ENCODE data around the gene C20orf202.

DNA sequence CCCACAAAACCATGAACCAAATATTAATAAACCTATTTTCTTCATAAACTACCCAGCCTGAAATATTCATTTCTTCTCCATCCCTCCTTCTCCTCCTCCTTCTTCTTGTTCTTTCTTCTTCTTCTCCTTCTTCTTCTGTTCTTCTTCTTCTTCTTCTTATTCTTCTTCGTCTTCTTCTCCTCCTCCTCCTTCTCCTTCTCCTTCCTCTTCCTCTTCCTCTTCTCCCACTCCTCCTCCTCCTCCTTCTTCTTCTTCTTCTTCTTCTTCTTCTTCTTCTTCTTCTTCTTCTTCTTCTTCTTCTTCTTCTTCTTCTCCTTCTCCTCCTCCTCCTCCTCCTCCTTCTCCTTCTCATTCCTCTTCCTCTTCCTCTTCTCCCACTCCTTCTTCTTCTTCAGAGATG lies 13.4 kb upstream of the C20orf202 start:
- TF ChIP-seq, protein P1, sequence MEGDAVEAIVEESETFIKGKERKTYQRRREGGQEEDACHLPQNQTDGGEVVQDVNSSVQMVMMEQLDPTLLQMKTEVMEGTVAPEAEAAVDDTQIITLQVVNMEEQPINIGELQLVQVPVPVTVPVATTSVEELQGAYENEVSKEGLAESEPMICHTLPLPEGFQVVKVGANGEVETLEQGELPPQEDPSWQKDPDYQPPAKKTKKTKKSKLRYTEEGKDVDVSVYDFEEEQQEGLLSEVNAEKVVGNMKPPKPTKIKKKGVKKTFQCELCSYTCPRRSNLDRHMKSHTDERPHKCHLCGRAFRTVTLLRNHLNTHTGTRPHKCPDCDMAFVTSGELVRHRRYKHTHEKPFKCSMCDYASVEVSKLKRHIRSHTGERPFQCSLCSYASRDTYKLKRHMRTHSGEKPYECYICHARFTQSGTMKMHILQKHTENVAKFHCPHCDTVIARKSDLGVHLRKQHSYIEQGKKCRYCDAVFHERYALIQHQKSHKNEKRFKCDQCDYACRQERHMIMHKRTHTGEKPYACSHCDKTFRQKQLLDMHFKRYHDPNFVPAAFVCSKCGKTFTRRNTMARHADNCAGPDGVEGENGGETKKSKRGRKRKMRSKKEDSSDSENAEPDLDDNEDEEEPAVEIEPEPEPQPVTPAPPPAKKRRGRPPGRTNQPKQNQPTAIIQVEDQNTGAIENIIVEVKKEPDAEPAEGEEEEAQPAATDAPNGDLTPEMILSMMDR (IDR thresholded peaks at IDR 0.05 in 8 of 11, conservative IDR thresholded peaks at IDR 0.05 in 3 of 11) = no peak
- no peak for TF ChIP-seq POLR2AphosphoS5 (IDR thresholded peaks at IDR 0.05)
- TF ChIP-seq POLR2A (IDR thresholded peaks at IDR 0.05) = no peak
